ENCODE data around the gene LSM8.

The LSM8 gene

GRCh38 chr7:118185163-118185860 lies 1.3 kb downstream of the LSM8 start:
- Histone ChIP-seq H3K4me1 (peaks cover 3% of the 10 kb centered on the region; the same call in 1 of the 2 replicates), H3K9me3 (no peaks in the 10 kb centered on the region), H3K27me3 (no peaks in the 10 kb centered on the region), H3K36me3 (peaks cover 17% of the 10 kb centered on the region), H3K4me3 (ENCODE audit: low read depth, low read length) (peak overlapping the region; percentile 94)
- DNase-seq, result no peak
- TF ChIP-seq, protein P1, sequence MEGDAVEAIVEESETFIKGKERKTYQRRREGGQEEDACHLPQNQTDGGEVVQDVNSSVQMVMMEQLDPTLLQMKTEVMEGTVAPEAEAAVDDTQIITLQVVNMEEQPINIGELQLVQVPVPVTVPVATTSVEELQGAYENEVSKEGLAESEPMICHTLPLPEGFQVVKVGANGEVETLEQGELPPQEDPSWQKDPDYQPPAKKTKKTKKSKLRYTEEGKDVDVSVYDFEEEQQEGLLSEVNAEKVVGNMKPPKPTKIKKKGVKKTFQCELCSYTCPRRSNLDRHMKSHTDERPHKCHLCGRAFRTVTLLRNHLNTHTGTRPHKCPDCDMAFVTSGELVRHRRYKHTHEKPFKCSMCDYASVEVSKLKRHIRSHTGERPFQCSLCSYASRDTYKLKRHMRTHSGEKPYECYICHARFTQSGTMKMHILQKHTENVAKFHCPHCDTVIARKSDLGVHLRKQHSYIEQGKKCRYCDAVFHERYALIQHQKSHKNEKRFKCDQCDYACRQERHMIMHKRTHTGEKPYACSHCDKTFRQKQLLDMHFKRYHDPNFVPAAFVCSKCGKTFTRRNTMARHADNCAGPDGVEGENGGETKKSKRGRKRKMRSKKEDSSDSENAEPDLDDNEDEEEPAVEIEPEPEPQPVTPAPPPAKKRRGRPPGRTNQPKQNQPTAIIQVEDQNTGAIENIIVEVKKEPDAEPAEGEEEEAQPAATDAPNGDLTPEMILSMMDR (IDR thresholded peaks at IDR 0.05; ENCODE audit: low read depth, low read length), result no peak

- TF ChIP-seq, protein P1 (IDR thresholded peaks at IDR 0.05; ENCODE audit: low read depth, low read length), result no peak
- H3K36me3 ChIP-seq, result peaks cover 17% of the 10 kb centered on the region
- H3K4me1 ChIP-seq, result peaks cover 3% of the 10 kb centered on the region; the same call in 1 of the 2 replicates
- no peak for DNase-seq
- no peaks in the 10 kb centered on the region for H3K9me3 ChIP-seq
- H3K27me3 ChIP-seq, result no peaks in the 10 kb centered on the region
- H3K4me3 ChIP-seq (ENCODE audit: low read depth, low read length), result no peak overlapping the region
Observed at GRCh38 chr7:118186501-118186900, 2.5 kb downstream of the LSM8 start.

GRCh38 chr7:118194571-118194970 lies 10.6 kb downstream of the LSM8 start:
- H3K9me3 ChIP-seq, result no peaks in the 10 kb centered on the region
- H3K36me3 ChIP-seq, result peaks cover 4% of the 10 kb centered on the region
- H3K27me3 ChIP-seq, result no peaks in the 10 kb centered on the region
- no peak overlapping the region for H3K4me3 ChIP-seq (ENCODE audit: low read depth, low read length)
- H3K4me1 ChIP-seq, result no peaks in the 10 kb centered on the region
- TF ChIP-seq, protein P1 (IDR thresholded peaks at IDR 0.05; ENCODE audit: low read depth, low read length), result no peak
- DNase-seq, result no peak

GRCh38 chr7:118195837-118196474 lies 12.0 kb downstream of the LSM8 start:
- H3K4me1 ChIP-seq, result no peaks in the 10 kb centered on the region
- H3K4me3 ChIP-seq (ENCODE audit: low read depth, low read length), result no peak overlapping the region
- TF ChIP-seq, protein P1 (IDR thresholded peaks at IDR 0.05; ENCODE audit: low read depth, low read length), result peak; percentile 79
- peaks cover 4% of the 10 kb centered on the region; the same call in 1 of the 2 replicates for H3K36me3 ChIP-seq
- H3K27me3 ChIP-seq, result no peaks in the 10 kb centered on the region
- no peaks in the 10 kb centered on the region for H3K9me3 ChIP-seq
- DNase-seq, result peak; percentile 74

- H3K36me3 ChIP-seq, result no peaks in the 10 kb centered on the region
- no peaks in the 10 kb centered on the region for H3K4me1 ChIP-seq
- no peaks in the 10 kb centered on the region for H3K9me3 ChIP-seq
- DNase-seq, result no peak
- no peaks in the 10 kb centered on the region for H3K27me3 ChIP-seq
- TF ChIP-seq, protein P1 (IDR thresholded peaks at IDR 0.05; ENCODE audit: low read depth, low read length), result no peak
- H3K4me3 ChIP-seq (ENCODE audit: low read depth, low read length), result no peak overlapping the region
Observed at GRCh38 chr7:118202061-118202460, 18.1 kb downstream of the LSM8 start.
